IPS-15b (cell line): Measurements from ENCODE around the gene RNF121.

Source experiments
- H3K27me3 ChIP-seq: one replicate; pipeline ENCODE4 v1.6.1; 2013; ENCODE audit warnings: low read length; ENCODE audit not compliant: control insufficient read depth, insufficient read depth
- H3K36me3 ChIP-seq: one replicate; pipeline ENCODE4 v1.6.1; 2013; ENCODE audit warnings: low read length; ENCODE audit not compliant: control insufficient read depth, insufficient read depth
- H3K4me1 ChIP-seq: one replicate; pipeline ENCODE4 v1.6.1; 2013; ENCODE audit warnings: mild to moderate bottlenecking, low read length; ENCODE audit not compliant: control insufficient read depth, insufficient read depth
- H3K4me3 ChIP-seq: one replicate; pipeline ENCODE4 v1.5.1; 2013; ENCODE audit warnings: low read depth, low read length
- H3K9ac ChIP-seq: one replicate; pipeline ENCODE4 v1.6.1; 2013; ENCODE audit warnings: low read depth, mild to moderate bottlenecking, low read length
- H3K9me3 ChIP-seq: one replicate; pipeline ENCODE4 v1.6.1; 2013; ENCODE audit warnings: mild to moderate bottlenecking, low read length; ENCODE audit not compliant: control insufficient read depth, insufficient read depth

RNF121 gene

GRCh38 chr11:71976551-71976950, 47.7 kb downstream of the RNF121 start:
- H3K4me3 ChIP-seq: no peak overlapping the region
- peaks cover 3% of the 10 kb centered on the region for H3K4me1 ChIP-seq
- H3K36me3 ChIP-seq: no peaks in the 10 kb centered on the region
- H3K9ac ChIP-seq: no peak overlapping the region
- no peaks in the 10 kb centered on the region for H3K9me3 ChIP-seq
- H3K27me3 ChIP-seq: no peaks in the 10 kb centered on the region

GRCh38 chr11:71977090-71977489, 48.2 kb downstream of the RNF121 start:
- Histone ChIP-seq H3K4me3 (no peak overlapping the region), H3K9me3 (no peaks in the 10 kb centered on the region), H3K27me3 (no peaks in the 10 kb centered on the region), H3K36me3 (no peaks in the 10 kb centered on the region), H3K4me1 (peaks cover 3% of the 10 kb centered on the region), H3K9ac (no peak overlapping the region)

- H3K27me3 ChIP-seq: no peaks in the 10 kb centered on the region
- no peak overlapping the region for H3K4me3 ChIP-seq
- H3K36me3 ChIP-seq: no peaks in the 10 kb centered on the region
- peaks cover 3% of the 10 kb centered on the region for H3K4me1 ChIP-seq
- H3K9me3 ChIP-seq: no peaks in the 10 kb centered on the region
- H3K9ac ChIP-seq: no peak overlapping the region
Measured at GRCh38 chr11:71977743-71978418, 49.0 kb downstream of the RNF121 start.

- no peak overlapping the region for H3K9ac ChIP-seq
- H3K4me3 ChIP-seq: no peak overlapping the region
- H3K4me1 ChIP-seq: peaks cover 3% of the 10 kb centered on the region
- peaks cover 4% of the 10 kb centered on the region for H3K36me3 ChIP-seq
- no peaks in the 10 kb centered on the region for H3K9me3 ChIP-seq
- no peaks in the 10 kb centered on the region for H3K27me3 ChIP-seq
Measured at GRCh38 chr11:71979094-71979493, 50.2 kb downstream of the RNF121 start.

- H3K4me3 ChIP-seq: no peak overlapping the region
- H3K9me3 ChIP-seq: no peaks in the 10 kb centered on the region
- H3K27me3 ChIP-seq: no peaks in the 10 kb centered on the region
- no peak overlapping the region for H3K9ac ChIP-seq
- H3K36me3 ChIP-seq: peaks cover 4% of the 10 kb centered on the region
- H3K4me1 ChIP-seq: peaks cover 3% of the 10 kb centered on the region
Measured at GRCh38 chr11:71979602-71980001, 50.8 kb downstream of the RNF121 start.

- H3K9ac ChIP-seq: no peak overlapping the region
- H3K27me3 ChIP-seq: no peaks in the 10 kb centered on the region
- no peaks in the 10 kb centered on the region for H3K9me3 ChIP-seq
- no peak overlapping the region for H3K4me3 ChIP-seq
- H3K36me3 ChIP-seq: peaks cover 4% of the 10 kb centered on the region
- no peaks in the 10 kb centered on the region for H3K4me1 ChIP-seq
Measured at GRCh38 chr11:71986131-71986530, 57.3 kb downstream of the RNF121 start.

GRCh38 chr11:71987521-71987920, 58.7 kb downstream of the RNF121 start:
- Histone ChIP-seq H3K4me1 (no peaks in the 10 kb centered on the region), H3K9me3 (no peaks in the 10 kb centered on the region), H3K4me3 (no peak overlapping the region), H3K36me3 (peaks cover 4% of the 10 kb centered on the region), H3K27me3 (no peaks in the 10 kb centered on the region), H3K9ac (no peak overlapping the region)

- H3K4me1 ChIP-seq: no peaks in the 10 kb centered on the region
- H3K4me3 ChIP-seq: no peak overlapping the region
- peaks cover 4% of the 10 kb centered on the region for H3K36me3 ChIP-seq
- H3K9ac ChIP-seq: no peak overlapping the region
- H3K27me3 ChIP-seq: no peaks in the 10 kb centered on the region
- no peaks in the 10 kb centered on the region for H3K9me3 ChIP-seq
Measured at GRCh38 chr11:71988050-71988449, 59.2 kb downstream of the RNF121 start.

GRCh38 chr11:71990701-71991100, 61.9 kb downstream of the RNF121 start:
- Histone ChIP-seq H3K36me3 (no peaks in the 10 kb centered on the region), H3K9me3 (no peaks in the 10 kb centered on the region), H3K4me1 (no peaks in the 10 kb centered on the region), H3K9ac (no peak overlapping the region), H3K4me3 (no peak overlapping the region), H3K27me3 (no peaks in the 10 kb centered on the region)

GRCh38 chr11:71991494-71991893, 62.6 kb downstream of the RNF121 start:
- Histone ChIP-seq H3K36me3 (peaks cover under 1% of the 10 kb centered on the region), H3K9ac (no peak overlapping the region), H3K9me3 (no peaks in the 10 kb centered on the region), H3K4me1 (no peaks in the 10 kb centered on the region), H3K4me3 (no peak overlapping the region), H3K27me3 (no peaks in the 10 kb centered on the region)

GRCh38 chr11:71992136-71992730, 63.4 kb downstream of the RNF121 start:
- H3K9ac ChIP-seq: no peak overlapping the region
- H3K4me1 ChIP-seq: no peaks in the 10 kb centered on the region
- peaks cover 5% of the 10 kb centered on the region for H3K36me3 ChIP-seq
- no peaks in the 10 kb centered on the region for H3K27me3 ChIP-seq
- no peaks in the 10 kb centered on the region for H3K9me3 ChIP-seq
- no peak overlapping the region for H3K4me3 ChIP-seq

- no peaks in the 10 kb centered on the region for H3K4me1 ChIP-seq
- H3K9me3 ChIP-seq: no peaks in the 10 kb centered on the region
- peaks cover 9% of the 10 kb centered on the region for H3K36me3 ChIP-seq
- no peak overlapping the region for H3K4me3 ChIP-seq
- H3K9ac ChIP-seq: no peak overlapping the region
- no peaks in the 10 kb centered on the region for H3K27me3 ChIP-seq
Measured at GRCh38 chr11:71994786-71995185, 65.9 kb downstream of the RNF121 start.
